SH-SY5Y (cell line): ENCODE results near the gene NCAPD2.

ENCODE experiments used
- GATA2 ChIP-seq: IDR thresholded peaks from 2 replicates; pipeline ENCODE4 v1.6.1; 2011; ENCODE audit warnings: mild to moderate bottlenecking, low read depth, low read length
- GATA3 ChIP-seq: IDR thresholded peaks from 2 replicates; pipeline ENCODE4 v1.6.1; 2011; ENCODE audit warnings: low read depth, mild to moderate bottlenecking, low read length, moderate library complexity

DNA sequence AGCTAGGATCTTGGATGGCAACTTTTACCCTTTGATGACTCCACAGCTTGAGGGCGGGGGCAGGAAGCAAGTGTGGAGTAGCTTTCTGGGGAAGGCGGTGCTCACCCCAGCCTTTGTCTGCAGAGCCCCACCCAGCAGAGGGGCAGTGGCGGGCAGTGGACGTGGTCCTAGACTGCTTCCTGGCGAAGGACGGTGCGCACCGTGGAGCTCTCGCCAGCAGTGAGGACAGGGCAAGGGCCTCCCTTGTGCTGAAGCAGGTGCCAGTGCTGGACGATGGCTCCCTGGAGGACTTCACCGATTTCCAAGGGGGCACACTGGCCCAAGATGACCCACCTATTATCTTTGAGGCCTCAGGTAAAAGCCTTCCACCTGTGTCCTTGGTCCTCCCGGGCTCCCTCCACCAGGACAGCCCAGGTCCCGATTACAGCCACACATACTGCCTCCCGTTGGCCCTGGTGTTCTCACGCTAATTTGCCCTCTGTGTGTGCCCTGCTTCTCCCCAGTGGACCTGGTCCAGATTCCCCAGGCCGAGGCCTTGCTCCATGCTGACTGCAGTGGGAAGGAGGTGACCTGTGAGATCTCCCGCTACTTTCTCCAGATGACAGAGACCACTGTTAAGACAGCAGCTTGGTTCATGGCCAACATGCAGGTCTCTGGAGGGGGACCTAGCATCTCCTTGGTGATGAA is 40.8 kb upstream of the NCAPD2 start:
- no peak for TF ChIP-seq GATA3
- TF ChIP-seq GATA2, result no peak
